KMS-11 (cell line): ENCODE measurements around the gene ICAM4.
A peak's percentile ranks its signal among the peaks of the same experiment; 100 is the strongest.
"Not testable (repeated sequence)": the region's sequence is repeated elsewhere in the genome, so short reads cannot be mapped to it uniquely, and the experiment has no call there.

Experiments
- H2AFZ ChIP-seq: fragments of 200-600 bp; sonication (generic); 2 replicates; pipeline ENCODE4 v1.6.1; 2016; ENCODE audit warnings: antibody characterized with exemption, mixed run types, low read depth
- H3K27ac ChIP-seq: fragments of 200-600 bp; sonication (generic); 2 replicates; pipeline ENCODE4 v1.6.1; 2016; ENCODE audit warnings: mild to moderate bottlenecking, mixed run types
- H3K27me3 ChIP-seq: fragments of 200-600 bp; sonication (generic); 2 replicates; pipeline ENCODE4 v1.6.1; 2017; ENCODE audit warnings: mild to moderate bottlenecking, low read depth, mixed run types, moderate library complexity; ENCODE audit not compliant: insufficient read depth
- H3K36me3 ChIP-seq: fragments of 200-600 bp; sonication (generic); 2 replicates; pipeline ENCODE4 v1.6.1; 2017; ENCODE audit warnings: mild to moderate bottlenecking, mixed run types; ENCODE audit not compliant: insufficient read depth
- H3K4me1 ChIP-seq: fragments of 200-600 bp; sonication (generic); 2 replicates; pipeline ENCODE4 v1.6.1; 2016; ENCODE audit warnings: mild to moderate bottlenecking, low read depth, mixed run types; ENCODE audit not compliant: poor library complexity, severe bottlenecking
- H3K4me2 ChIP-seq: fragments of 200-600 bp; sonication (generic); 2 replicates; pipeline ENCODE4 v1.7.0; 2016; ENCODE audit warnings: mild to moderate bottlenecking, mixed run types
- H3K4me3 ChIP-seq: fragments of 200-600 bp; sonication (generic); IDR thresholded peaks from 2 replicates; pipeline ENCODE4 v1.6.1; 2017; ENCODE audit warnings: low read depth, low read length, mixed read lengths; ENCODE audit not compliant: insufficient read depth
- H3K79me2 ChIP-seq: fragments of 200-600 bp; sonication (generic); 2 replicates; pipeline ENCODE4 v1.6.1; 2016; ENCODE audit warnings: low read depth, mixed run types; ENCODE audit not compliant: insufficient read depth
- H3K9ac ChIP-seq: fragments of 200-600 bp; sonication (generic); 2 replicates; pipeline ENCODE4 v1.6.1; 2016; ENCODE audit warnings: mild to moderate bottlenecking, mixed run types
- H4K20me1 ChIP-seq: fragments of 200-600 bp; sonication (generic); 2 replicates; pipeline ENCODE4 v1.6.1; 2016; ENCODE audit warnings: mild to moderate bottlenecking, mixed run types; ENCODE audit not compliant: insufficient read depth
- CTCF ChIP-seq: fragments of 200-600 bp; sonication (generic); conservative IDR thresholded peaks from 2 replicates; pipeline ENCODE4 v1.6.1; 2017; ENCODE audit warnings: low read depth, mild to moderate bottlenecking, antibody characterized with exemption, low read length, moderate library complexity, mixed read lengths

The ICAM4 gene

GRCh38 chr19:10334588-10335351, 48.0 kb downstream of the ICAM4 start:
- Histone ChIP-seq H3K79me2 (peaks cover 26% of the 10 kb centered on the region), H3K27ac (no peak overlapping the region)
- no peak for TF ChIP-seq CTCF

GRCh38 chr19:10335352-10335985, 48.7 kb downstream of the ICAM4 start:
- Histone ChIP-seq H4K20me1 (no peaks in the 10 kb centered on the region), H3K4me2 (no peak overlapping the region), H3K36me3 (no peaks in the 10 kb centered on the region; the same call in 1 of the 2 replicates), H3K79me2 (peaks cover 22% of the 10 kb centered on the region), H3K27me3 (no peaks in the 10 kb centered on the region), H3K27ac (no peak overlapping the region), H3K4me1 (peaks cover 16% of the 10 kb centered on the region), H3K9ac (no peak overlapping the region), H2AFZ (no peak overlapping the region), H3K4me3 (no peak overlapping the region)
- TF ChIP-seq CTCF, result no peak

More at GRCh38 chr19:10334588-10335351, 48.0 kb downstream of the ICAM4 start:
- Histone ChIP-seq H3K4me3 (no peak overlapping the region), H3K36me3 (no peaks in the 10 kb centered on the region; the same call in 1 of the 2 replicates), H4K20me1 (no peaks in the 10 kb centered on the region), H3K4me1 (peaks cover 16% of the 10 kb centered on the region), H2AFZ (no peak overlapping the region), H3K9ac (no peak overlapping the region), H3K4me2 (peak overlapping the region; percentile 58; the same call in 1 of the 2 replicates), H3K27me3 (no peaks in the 10 kb centered on the region)

- H3K4me2 ChIP-seq, H3K9ac ChIP-seq: not testable (repeated sequence)
Observed at GRCh38 chr19:10336725-10337124, 50.0 kb downstream of the ICAM4 start.

More at GRCh38 chr19:10336725-10337124, 50.0 kb downstream of the ICAM4 start:
- Histone ChIP-seq H3K79me2 (peaks cover 11% of the 10 kb centered on the region), H3K4me1 (peaks cover 11% of the 10 kb centered on the region)
- H3K27me3 ChIP-seq, H4K20me1 ChIP-seq, H3K27ac ChIP-seq, H3K4me3 ChIP-seq, H3K36me3 ChIP-seq, H2AFZ ChIP-seq: not testable (repeated sequence)
